Measurements from ENCODE around the gene FGFR3.

The FGFR3 gene

GRCh38 chr4:1766106-1767060 lies 26.7 kb upstream of the FGFR3 start:
- H3K27ac ChIP-seq: no peak overlapping the region; the same call in 1 of the 2 replicates

DNA sequence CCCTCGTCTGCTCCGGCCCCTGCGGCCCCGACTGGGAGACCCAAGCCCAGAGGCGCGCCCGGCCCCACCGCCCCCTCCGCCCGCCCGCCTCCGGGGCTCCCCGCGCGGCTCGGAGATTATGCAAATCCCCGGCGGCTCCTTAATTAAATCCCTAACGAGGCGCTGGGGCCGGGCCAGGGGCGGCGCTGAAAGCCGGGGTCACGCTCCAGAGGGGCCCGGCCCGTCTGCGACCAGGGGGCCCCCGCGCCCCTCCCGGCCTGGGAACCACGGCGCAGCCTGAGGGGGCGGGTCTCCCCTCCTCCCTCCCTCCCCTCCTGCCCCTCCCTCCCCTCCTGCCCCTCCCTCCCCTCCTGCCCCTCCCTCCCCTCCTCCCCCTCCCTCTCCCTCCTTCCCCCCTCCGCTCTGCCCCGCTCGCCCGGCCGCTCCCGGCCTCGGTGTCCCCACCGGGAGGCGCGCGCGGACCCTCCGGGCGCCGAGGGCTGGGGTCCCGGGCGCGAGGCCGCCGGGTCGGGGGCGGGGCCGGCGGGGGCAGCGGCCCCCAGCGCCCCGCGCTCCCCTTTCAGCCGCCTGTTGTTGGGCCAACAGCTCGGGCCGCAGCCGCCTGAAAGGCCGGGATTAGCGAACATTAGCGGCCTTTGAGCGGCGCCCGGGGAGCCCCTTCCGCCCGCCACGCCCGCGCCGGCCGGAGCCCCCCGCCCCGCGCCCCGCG lies 25.9 kb upstream of the FGFR3 start:
- no peak for TF ChIP-seq CTCF (conservative IDR thresholded peaks at IDR 0.05)
- peak overlapping the region; percentile 23; the same call in 1 of the 2 replicates for H3K27ac ChIP-seq

More at GRCh38 chr4:1766106-1767060, 26.7 kb upstream of the FGFR3 start:
- no peak for TF ChIP-seq CTCF (conservative IDR thresholded peaks at IDR 0.05)

- peak overlapping the region; percentile 23; the same call in 1 of the 2 replicates for H3K27ac ChIP-seq
- peak; percentile 48 for TF ChIP-seq CTCF (conservative IDR thresholded peaks at IDR 0.05)
Measured at GRCh38 chr4:1767770-1768366, 25.2 kb upstream of the FGFR3 start.

GRCh38 chr4:1768367-1769034 lies 24.6 kb upstream of the FGFR3 start:
- no peak for TF ChIP-seq CTCF (conservative IDR thresholded peaks at IDR 0.05)
- no peak overlapping the region for H3K27ac ChIP-seq

DNA sequence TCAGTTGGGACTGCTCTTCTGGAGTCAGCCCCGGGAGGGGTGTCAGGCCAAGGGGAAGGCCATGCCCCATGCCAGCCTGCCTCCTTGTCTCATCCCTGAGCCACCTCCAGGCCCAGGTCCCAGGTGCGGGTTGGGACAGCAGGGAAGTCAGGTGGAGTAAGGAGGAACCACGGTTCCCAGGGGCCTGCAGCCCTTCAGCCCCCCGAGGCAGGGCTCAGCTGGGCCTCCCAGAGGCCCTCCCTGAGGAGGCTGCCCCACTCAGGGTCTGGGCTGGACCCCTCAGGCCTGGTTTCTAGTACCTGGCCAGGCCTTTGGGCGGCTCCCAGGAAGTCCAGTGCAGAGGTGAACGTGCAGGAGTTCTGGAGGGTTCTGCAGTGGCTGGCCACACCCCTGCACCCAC lies 23.4 kb upstream of the FGFR3 start:
- no peak for TF ChIP-seq CTCF (conservative IDR thresholded peaks at IDR 0.05)
- no peak overlapping the region for H3K27ac ChIP-seq

GRCh38 chr4:1770245-1770644 lies 22.8 kb upstream of the FGFR3 start:
- no peak overlapping the region for H3K27ac ChIP-seq
- TF ChIP-seq CTCF (conservative IDR thresholded peaks at IDR 0.05): no peak

All from VCaP (cell line).